Measurements from ENCODE around the gene TSSK1B.

TSSK1B gene

DNA sequence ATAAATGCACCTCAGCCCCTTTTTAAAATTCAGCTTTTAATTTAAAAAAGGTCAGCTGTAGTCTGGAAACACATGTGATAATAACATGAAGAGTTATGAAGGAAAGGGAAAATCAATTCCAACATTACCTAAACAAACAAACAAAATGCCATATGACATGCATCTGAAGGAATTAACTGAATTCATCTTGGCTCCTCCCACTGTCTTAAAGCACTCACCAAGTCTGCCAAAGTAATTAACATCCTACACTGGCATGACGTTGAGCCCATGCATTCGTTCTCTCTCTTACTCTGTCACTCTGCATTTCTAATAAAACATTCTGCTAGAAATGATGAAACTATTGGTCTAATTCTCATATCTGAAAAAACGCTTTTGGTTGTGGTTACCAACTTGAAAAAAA lies 37.7 kb downstream of the TSSK1B start:
- no peak for DNase-seq

- no peak for DNase-seq
Observed at GRCh38 chr5:113394658-113395057, 40.1 kb downstream of the TSSK1B start.

- DNase-seq: no peak
Observed at GRCh38 chr5:113390224-113390623, 44.6 kb downstream of the TSSK1B start.

GRCh38 chr5:113389116-113389515 lies 45.7 kb downstream of the TSSK1B start:
- no peak for DNase-seq

DNA sequence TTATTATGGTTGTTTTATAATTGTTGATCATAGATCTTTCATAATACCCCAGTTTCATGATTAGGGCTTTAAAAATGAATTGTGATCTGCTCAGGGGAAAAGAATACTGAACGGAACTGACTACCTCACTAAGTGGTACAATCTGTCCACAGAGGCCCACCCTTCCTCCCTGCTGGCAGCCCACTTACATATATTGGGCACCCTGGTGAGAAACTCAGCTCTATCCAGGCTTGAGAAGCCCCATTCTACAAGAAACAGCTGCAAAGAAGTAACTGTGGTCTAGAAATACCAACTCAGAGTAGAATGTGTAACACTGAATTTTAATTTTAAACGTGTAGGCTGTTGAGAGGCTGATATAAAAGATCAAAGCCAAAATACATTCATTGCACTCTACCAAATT lies 46.9 kb downstream of the TSSK1B start:
- DNase-seq: no peak

GRCh38 chr5:113384782-113385285 lies 50.0 kb downstream of the TSSK1B start:
- DNase-seq: no peak

DNA sequence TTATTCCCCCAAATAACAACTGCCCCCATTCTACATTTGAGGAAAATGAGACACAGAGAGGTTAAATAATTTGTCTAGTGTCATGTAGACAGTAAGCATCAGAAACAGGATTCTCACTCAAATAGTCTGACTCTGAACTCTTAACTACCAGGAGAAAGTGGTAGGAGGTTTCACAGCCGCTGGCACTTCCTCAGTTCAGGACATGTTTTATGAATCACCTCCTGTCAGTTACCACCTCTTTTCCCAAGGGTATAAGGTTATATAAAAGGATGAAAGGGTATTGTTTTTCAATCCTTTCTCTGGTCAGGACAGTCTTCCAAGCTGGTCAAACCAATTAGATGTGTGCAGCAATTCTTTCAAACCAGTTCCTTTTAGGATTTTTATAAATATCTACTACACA lies 52.1 kb downstream of the TSSK1B start:
- DNase-seq: no peak

Data from GOT3 (cell line).